Uterus (tissue), 2 donors: ENCODE results near the gene SDSL.

ENCODE experiments used
- CTCF ChIP-seq, 4 experiments: fragments of 200-600 bp in 2 of 4; fragments of 450-650 bp in 2 of 4; sonication (generic) in 2 of 4; IDR thresholded peaks; one replicate each; pipeline ENCODE4 v1.5.1; 2016 to 2019; ENCODE audit warnings: antibody characterized with exemption in 4 of 4, mild to moderate bottlenecking in 2 of 4, moderate library complexity in 1 of 4
- POLR2A ChIP-seq, 2 donors: fragments of 450-650 bp; IDR thresholded peaks; one replicate each; pipeline ENCODE4 v1.6.1; 2016; ENCODE audit warnings: antibody characterized with exemption in 2 of 2, mild to moderate bottlenecking in 1 of 2, moderate library complexity in 1 of 2

GRCh38 chr12:113457710-113458109, 35.5 kb downstream of the SDSL start:
- TF ChIP-seq POLR2A (IDR thresholded peaks at IDR 0.05) (no peak), CTCF (IDR thresholded peaks at IDR 0.05) (no peak)
